Glutamatergic neuron (in vitro differentiated cells): ENCODE data around the gene KIRREL2. TPM values are rescaled to one million over a fixed set of nuclear protein-coding genes. Genes with fewer than 3 reads are reported as not detected.

Source experiments
- DNase-seq: peaks from one replicate; pipeline ENCODE4 v3.0.0; 2022
- H3K27ac Mint-ChIP-seq: one replicate; pipeline ENCODE4 v1.8.0; 2020; ENCODE audit warnings: mild to moderate bottlenecking, mixed read lengths, inconsistent platforms; ENCODE audit not compliant: unreplicated experiment
- H3K27me3 Mint-ChIP-seq: one replicate; pipeline ENCODE4 v1.8.0; 2020; ENCODE audit warnings: mild to moderate bottlenecking, moderate library complexity, mixed read lengths, inconsistent platforms; ENCODE audit not compliant: unreplicated experiment
- H3K36me3 Mint-ChIP-seq: one replicate; pipeline ENCODE4 v1.8.0; 2020; ENCODE audit warnings: mild to moderate bottlenecking, mixed read lengths, inconsistent platforms; ENCODE audit not compliant: unreplicated experiment
- H3K4me1 Mint-ChIP-seq: one replicate; pipeline ENCODE4 v1.8.0; 2020; ENCODE audit warnings: mild to moderate bottlenecking, low read depth, mixed read lengths, inconsistent platforms; ENCODE audit not compliant: unreplicated experiment
- H3K4me3 Mint-ChIP-seq: one replicate; pipeline ENCODE4 v1.8.0; 2020; ENCODE audit warnings: mild to moderate bottlenecking, mixed read lengths, inconsistent platforms; ENCODE audit not compliant: unreplicated experiment
- H3K9me3 Mint-ChIP-seq: one replicate; pipeline ENCODE4 v1.8.0; 2020; ENCODE audit warnings: mild to moderate bottlenecking, moderate library complexity, mixed read lengths, inconsistent platforms; ENCODE audit not compliant: unreplicated experiment
- CTCF ChIP-seq: fragments of 200-600 bp; sonication (generic); IDR thresholded peaks from one replicate; pipeline ENCODE4 v1.5.0; 2021; ENCODE audit not compliant: partially characterized antibody, unreplicated experiment
- total RNA-seq: library from RNA; stranded (reverse); fragmentation: NEBNext Ultra II Directional; extraction: Animal tissue kit (Norgen Biotek cat#: 25700); gene quantifications from one replicate; pipeline ENCODE4 v1.2.1, GENCODE V29; 2021; ENCODE audit not compliant: unreplicated experiment

KIRREL2 gene
- total RNA-seq, 1 donor from 2014 or later = 47.1 TPM

GRCh38 chr19:35845215-35846037, 11.3 kb upstream of the KIRREL2 start:
- peaks cover 15% of the 10 kb centered on the region for H3K4me1 Mint-ChIP-seq
- H3K36me3 Mint-ChIP-seq = peaks cover 30% of the 10 kb centered on the region
- H3K9me3 Mint-ChIP-seq = peaks cover 20% of the 10 kb centered on the region
- H3K27me3 Mint-ChIP-seq = peaks cover 30% of the 10 kb centered on the region
- H3K4me3 Mint-ChIP-seq = peak overlapping the region; percentile 90
- TF ChIP-seq CTCF = no peak
- H3K27ac Mint-ChIP-seq = no peak overlapping the region
- DNase-seq = peak; percentile 43

DNA sequence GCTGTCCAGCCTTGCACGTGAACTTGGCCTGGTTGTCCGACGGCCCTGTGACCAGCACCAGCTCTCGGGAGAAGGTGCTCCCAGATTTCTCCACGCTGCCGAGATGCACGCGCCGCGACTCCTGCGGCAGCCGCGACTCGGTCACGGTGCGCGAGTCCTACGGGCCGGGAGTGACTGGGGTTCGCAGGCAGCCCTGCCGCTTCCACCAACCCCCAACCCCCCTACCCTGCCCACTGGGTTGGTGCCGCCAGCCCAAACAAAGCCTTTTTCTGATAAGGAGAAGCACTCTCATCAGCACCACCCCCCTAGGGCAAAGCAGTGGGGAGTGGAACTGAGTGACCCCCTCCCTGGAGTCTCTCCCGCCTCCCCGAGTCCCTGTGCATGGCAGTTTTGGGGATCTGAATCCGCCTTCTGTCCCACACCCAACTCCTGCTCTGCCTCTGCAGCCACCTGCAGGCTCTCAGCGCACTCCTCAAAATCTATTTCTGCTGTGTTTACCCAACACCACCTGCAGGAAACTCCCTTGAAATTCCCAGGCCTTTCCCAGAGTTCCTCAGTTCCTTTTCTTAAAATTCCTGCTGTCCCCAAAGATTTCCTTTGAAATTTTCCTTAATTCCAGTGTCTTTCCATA, 10.6 kb upstream of the KIRREL2 start:
- Mint-ChIP-seq H3K27ac (no peak overlapping the region), H3K4me3 (peak overlapping the region; percentile 83), H3K9me3 (peaks cover 20% of the 10 kb centered on the region), H3K4me1 (peaks cover 15% of the 10 kb centered on the region), H3K36me3 (peaks cover 30% of the 10 kb centered on the region), H3K27me3 (peaks cover 30% of the 10 kb centered on the region)
- DNase-seq = no peak
- no peak for TF ChIP-seq CTCF

DNA sequence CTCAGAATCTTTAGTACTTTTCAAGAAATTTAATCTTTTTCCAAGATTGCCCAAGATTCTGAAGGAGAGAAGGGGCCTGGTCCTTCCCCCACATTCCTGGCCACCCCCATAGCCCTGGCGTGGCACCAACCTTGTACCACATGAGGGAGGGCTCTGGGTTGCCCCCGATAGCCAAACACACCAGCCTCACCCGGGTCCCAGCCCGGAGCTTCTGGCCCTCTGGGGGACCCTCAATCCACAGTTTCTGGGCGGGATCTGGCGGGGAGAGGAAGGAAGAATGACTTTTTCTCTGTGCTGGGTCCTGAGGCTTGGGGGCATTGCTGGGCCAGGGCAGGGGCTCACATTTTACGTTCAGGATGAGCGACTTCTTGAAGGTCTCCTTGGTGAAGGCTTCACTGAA, 8.8 kb upstream of the KIRREL2 start:
- no peak for DNase-seq
- Mint-ChIP-seq H3K36me3 (peaks cover 17% of the 10 kb centered on the region), H3K27ac (no peak overlapping the region), H3K27me3 (peaks cover 22% of the 10 kb centered on the region), H3K4me1 (peaks cover 24% of the 10 kb centered on the region), H3K9me3 (peaks cover 18% of the 10 kb centered on the region), H3K4me3 (no peak overlapping the region)
- no peak for TF ChIP-seq CTCF

DNA sequence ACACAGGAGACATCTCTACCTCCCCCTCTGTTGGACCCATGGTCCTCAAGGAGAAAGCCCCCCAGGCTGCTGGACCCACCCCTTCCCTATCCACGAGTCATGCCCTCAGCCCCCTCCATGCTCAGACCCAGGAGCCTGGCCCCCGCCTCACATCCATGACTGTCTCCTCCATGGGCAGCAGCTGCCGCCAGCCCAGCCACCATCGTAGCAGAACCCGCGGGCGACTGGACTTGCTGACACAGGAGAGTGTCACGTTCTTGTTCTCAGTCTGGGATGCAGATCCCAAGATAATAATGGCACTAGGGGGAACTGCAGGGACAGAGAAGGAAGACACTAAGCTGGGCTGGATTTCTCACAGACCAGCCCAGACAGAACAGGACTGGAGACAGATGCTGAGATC, 8.2 kb upstream of the KIRREL2 start:
- H3K9me3 Mint-ChIP-seq = peaks cover 14% of the 10 kb centered on the region
- H3K36me3 Mint-ChIP-seq = peaks cover 14% of the 10 kb centered on the region
- no peak for TF ChIP-seq CTCF
- H3K4me3 Mint-ChIP-seq = no peak overlapping the region
- no peak for DNase-seq
- H3K27me3 Mint-ChIP-seq = peaks cover 17% of the 10 kb centered on the region
- H3K27ac Mint-ChIP-seq = no peak overlapping the region
- H3K4me1 Mint-ChIP-seq = peaks cover 27% of the 10 kb centered on the region
